IMR-90 (cell line): Measurements from ENCODE around the gene NPHP4. TPM values are rescaled to one million over a fixed set of nuclear protein-coding genes. Genes with fewer than 3 reads are reported as not detected.
A peak's percentile ranks its signal among the peaks of the same experiment; 100 is the strongest.

ENCODE experiments used
- ATAC-seq: fragments of 200-7000 bp; cut with Tn5 transposase; 2 replicates; pipeline ENCODE4 v1.9.1; 2020; ENCODE audit warnings: low read depth, mild to moderate bottlenecking, moderate library complexity
- BruUV-seq: library from RNA; stranded (reverse); fragments of 400-500 nt; replicated peaks from 2 replicates; lab custom pipeline; 2021; lab: Mats Ljungman, UMichigan
- CTCF ChIA-PET: fragments of 300-600 bp; formaldehyde crosslinking; extraction: SDS; loops from one replicate; lab custom pipeline; 2021; ENCODE audit warnings: antibody characterized with exemption; lab: Yijun Ruan, JAX
- POLR2A ChIA-PET: fragments of 300-600 bp; sonication (Branson Sonifier 250); formaldehyde crosslinking; loops from one replicate; lab custom pipeline; 2022; ENCODE audit warnings: antibody characterized with exemption; ENCODE audit not compliant: unreplicated experiment; lab: Charles Lee
- DNase-seq: peaks from one replicate; pipeline ENCODE4 v3.0.0; 2013
- H2AFZ ChIP-seq: replicated peaks from 2 replicates; pipeline ENCODE3; 2013; ENCODE audit warnings: low read length, mild to moderate bottlenecking; ENCODE audit not compliant: poor library complexity
- H2AK5ac ChIP-seq: 2 replicates; pipeline ENCODE4 v1.6.1; 2013; ENCODE audit warnings: low read depth, low read length, inconsistent platforms
- H2AK9ac ChIP-seq: replicated peaks from 2 replicates; pipeline ENCODE3; 2013; ENCODE audit warnings: mild to moderate bottlenecking, low read depth, low read length, moderate library complexity; ENCODE audit not compliant: poor library complexity
- H2BK120ac ChIP-seq: 2 replicates; pipeline ENCODE4 v1.6.1; 2013; ENCODE audit warnings: low read depth, low read length, inconsistent platforms
- H2BK15ac ChIP-seq: 3 replicates; pipeline ENCODE4 v1.6.1; 2013; ENCODE audit warnings: low read depth, low read length, inconsistent platforms
- H2BK20ac ChIP-seq: 2 replicates; pipeline ENCODE4 v1.6.1; 2013; ENCODE audit warnings: low read depth, mild to moderate bottlenecking, inconsistent platforms, low read length, moderate library complexity
- H2BK5ac ChIP-seq: 2 replicates; pipeline ENCODE4 v1.6.1; 2013; ENCODE audit warnings: mild to moderate bottlenecking, low read depth, low read length, inconsistent platforms; ENCODE audit not compliant: poor library complexity, severe bottlenecking
- H3K14ac ChIP-seq: replicated peaks from 2 replicates; pipeline ENCODE4 v1.6.1; 2013; ENCODE audit warnings: low read depth, low read length, inconsistent platforms
- H3K18ac ChIP-seq: 2 replicates; pipeline ENCODE4 v1.6.1; 2013; ENCODE audit warnings: low read depth, low read length, control low read depth
- H3K23ac ChIP-seq: 2 replicates; pipeline ENCODE4 v1.6.1; 2013; ENCODE audit warnings: low read depth, low read length, inconsistent platforms
- H3K27ac ChIP-seq: 2 replicates; pipeline ENCODE4 v1.5.1; 2013; ENCODE audit warnings: mild to moderate bottlenecking, control low read depth, low read length; ENCODE audit not compliant: insufficient read depth
- H3K27me3 ChIP-seq: 2 replicates; pipeline ENCODE4 v1.6.1; 2013; ENCODE audit warnings: low read length; ENCODE audit not compliant: control insufficient read depth, insufficient read depth
- H3K36me3 ChIP-seq: 2 replicates; pipeline ENCODE4 v1.6.1; 2013; ENCODE audit warnings: low read length, mixed read lengths; ENCODE audit not compliant: control insufficient read depth, insufficient read depth
- H3K4ac ChIP-seq: 2 replicates; pipeline ENCODE4 v1.6.1; 2013; ENCODE audit warnings: low read depth, low read length, inconsistent platforms
- H3K4me1 ChIP-seq: 2 replicates; pipeline ENCODE4 v1.6.1; 2013; ENCODE audit warnings: low read length, mixed read lengths; ENCODE audit not compliant: control insufficient read depth, insufficient read depth
- H3K4me2 ChIP-seq: 2 replicates; pipeline ENCODE4 v1.6.1; 2013; ENCODE audit warnings: low read depth, mild to moderate bottlenecking, control low read depth, low read length, moderate library complexity
- H3K4me3 ChIP-seq: 2 replicates; pipeline ENCODE4 v1.5.1; 2013; ENCODE audit warnings: low read depth, mild to moderate bottlenecking, control low read depth, low read length, moderate library complexity; ENCODE audit not compliant: insufficient read depth
- H3K56ac ChIP-seq: 2 replicates; pipeline ENCODE4 v1.6.1; 2013; ENCODE audit warnings: low read length, inconsistent platforms; ENCODE audit not compliant: insufficient read depth; ENCODE audit errors: extremely low read depth
- H3K79me1 ChIP-seq, 2 experiments: 2 replicates each; pipeline ENCODE4 v1.6.1; 2013; ENCODE audit warnings: low read length in 2 of 2, inconsistent platforms in 1 of 2, low read depth in 1 of 2
- H3K9ac ChIP-seq: 2 replicates; pipeline ENCODE4 v1.6.1; 2013; ENCODE audit warnings: low read depth, low read length, control low read depth
- H3K9me1 ChIP-seq: 2 replicates; pipeline ENCODE4 v1.6.1; 2013; ENCODE audit warnings: low read length, inconsistent platforms; ENCODE audit not compliant: insufficient read depth
- H3K9me3 ChIP-seq: 2 replicates; pipeline ENCODE4 v1.6.1; 2013; ENCODE audit warnings: low read length; ENCODE audit not compliant: control insufficient read depth, insufficient read depth
- H4K20me1 ChIP-seq: 2 replicates; pipeline ENCODE4 v1.6.1; 2013; ENCODE audit warnings: low read length, inconsistent platforms; ENCODE audit not compliant: insufficient read depth
- H4K5ac ChIP-seq: 2 replicates; pipeline ENCODE4 v1.6.1; 2013; ENCODE audit warnings: mild to moderate bottlenecking, low read depth, low read length, control low read depth
- H4K8ac ChIP-seq, 2 experiments: 2 replicates each; pipeline ENCODE4 v1.6.1; 2013; ENCODE audit warnings: low read depth in 2 of 2, low read length in 2 of 2, control low read depth in 1 of 2, inconsistent platforms in 1 of 2
- H4K91ac ChIP-seq: 2 replicates; pipeline ENCODE4 v1.6.1; 2013; ENCODE audit warnings: low read depth, low read length, inconsistent platforms; ENCODE audit not compliant: insufficient read depth
- CEBPB ChIP-seq: IDR thresholded peaks from 2 replicates; pipeline ENCODE4 v1.6.1; 2012; ENCODE audit warnings: low read depth, low read length, improper control_type of control experiment
- CHD1 ChIP-seq: IDR thresholded peaks from 2 replicates; pipeline ENCODE4 v1.6.1; 2012; ENCODE audit warnings: low read depth, low read length, improper control_type of control experiment
- FOS ChIP-seq: fragments of 150-350 bp; IDR thresholded peaks from 2 replicates; pipeline ENCODE4 v1.6.1; 2016; ENCODE audit warnings: low read depth, low read length
- RFX5 ChIP-seq: IDR thresholded peaks from 2 replicates; pipeline ENCODE4 v1.8.0; 2012; ENCODE audit warnings: low read depth, mild to moderate bottlenecking, low read length, moderate library complexity
- WGBS, 2 experiments: methylation state at CpG; one replicate each; pipeline versions ENCODE4 v1.1.5 to v1.1.7; 2013; ENCODE audit warnings: missing lambda C conversion rate in 2 of 2; ENCODE audit not compliant: insufficient read length in 1 of 2; ENCODE audit errors: extremely low coverage in 2 of 2; 5-methylcytosine and 5-hydroxymethylcytosine counted together
- dilution Hi-C: fragments of 300-500 bp; cut with HindIII; formaldehyde crosslinking; loops from one replicate; pipeline ENCODE4 v1.14.3; 2018; ENCODE audit warnings: low sequenced_read_pairs; ENCODE audit not compliant: unreplicated experiment
- in situ Hi-C: fragments of 300-500 bp; cut with MboI; formaldehyde crosslinking; loops from 3 replicates; pipeline ENCODE4 v1.14.3; 2019; ENCODE audit warnings: low sequenced_read_pairs, inconsistent platforms, mixed read lengths
- intact Hi-C: fragments of 100-400 bp; cut with micrococcal nuclease; formaldehyde crosslinking; loops from 2 replicates; pipeline ENCODE4 v1.10.0; 2022
- polyA plus RNA-seq, 3 experiments: library from polyadenylated mRNA; depleted of rRNA; stranded (reverse); fragments of >200 nt; gene quantifications; 2 replicates each; pipeline ENCODE4 v1.2.3, GENCODE V29; 2012; ENCODE audit warnings: low replicate concordance in 1 of 3
- total RNA-seq: library from RNA; depleted of rRNA; stranded (reverse); fragments of >200 nt; gene quantifications from 2 replicates; pipeline ENCODE4 v1.2.3, GENCODE V29; 2012
- TF ChIP-seq, protein P1 (sequence below): fragments of 150-350 bp; IDR thresholded peaks from 2 replicates; pipeline ENCODE4 v1.6.1; 2016; ENCODE audit warnings: low read depth, mild to moderate bottlenecking, low read length, moderate library complexity, borderline replicate concordance

The NPHP4 gene
- total and polyA plus RNA-seq, 2 of the 4 experiments (the other 2 are of a cell fraction): 2.0 to 5.5 TPM

DNA sequence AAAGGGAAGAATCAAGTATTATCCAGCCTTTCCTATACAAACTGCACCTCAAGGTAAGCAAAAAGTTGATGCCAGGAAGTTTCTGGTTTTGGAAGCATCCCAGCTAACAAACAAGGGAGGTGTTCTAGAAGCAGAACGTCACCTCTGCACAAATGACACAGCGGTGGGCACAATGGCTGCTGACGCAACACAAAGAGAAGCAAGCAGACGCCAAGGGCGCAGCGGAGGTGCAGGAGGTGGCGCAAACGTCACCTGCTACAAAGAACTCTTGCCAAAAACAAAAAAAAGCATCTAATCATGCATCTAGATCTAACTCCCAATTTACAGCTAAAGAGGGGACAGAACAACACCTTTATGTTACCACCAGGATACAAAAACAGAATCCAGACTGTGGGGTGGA lies 88.5 kb downstream of the NPHP4 start:
- ChIA-PET POLR2A (no interaction called here), CTCF (no interaction called here)
- Histone ChIP-seq H3K9me3 (no peaks in the 10 kb centered on the region), H2AK5ac (no peak overlapping the region), H3K36me3 (peaks cover 11% of the 10 kb centered on the region), H2AK9ac (peak overlapping the region; percentile 62), H3K9ac (no peak overlapping the region), H2BK20ac (no peak overlapping the region), H2BK120ac (no peak overlapping the region), H2BK15ac (no peak overlapping the region), H3K4me1 (no peaks in the 10 kb centered on the region), H3K79me1 (no peaks in the 10 kb centered on the region), H3K56ac (no peak overlapping the region), H4K91ac (no peak overlapping the region), H3K23ac (no peak overlapping the region), H3K14ac (no peak overlapping the region), H3K4me2 (no peak overlapping the region), H4K5ac (no peak overlapping the region), H3K4ac (no peak overlapping the region), H3K27me3 (no peaks in the 10 kb centered on the region), H3K27ac (no peak overlapping the region), H3K4me3 (no peak overlapping the region), H4K8ac (no peak overlapping the region), H4K20me1 (no peaks in the 10 kb centered on the region), H3K18ac (no peak overlapping the region), H2AFZ (no peak overlapping the region), H2BK5ac (no peak overlapping the region), H3K9me1 (peaks cover 5% of the 10 kb centered on the region; the same call in 1 of the 2 replicates)
- intact Hi-C loops (no loop called here), in situ Hi-C loops (loop anchor here (25.0 kb wide), 1 partner anchor 1991 kb away; the partner anchor contains the start of gene C1orf174), dilution Hi-C loops (no loop called here)
- no peak for TF ChIP-seq CHD1
- TF ChIP-seq CEBPB: no peak
- no peak for TF ChIP-seq FOS
- TF ChIP-seq, protein P1, sequence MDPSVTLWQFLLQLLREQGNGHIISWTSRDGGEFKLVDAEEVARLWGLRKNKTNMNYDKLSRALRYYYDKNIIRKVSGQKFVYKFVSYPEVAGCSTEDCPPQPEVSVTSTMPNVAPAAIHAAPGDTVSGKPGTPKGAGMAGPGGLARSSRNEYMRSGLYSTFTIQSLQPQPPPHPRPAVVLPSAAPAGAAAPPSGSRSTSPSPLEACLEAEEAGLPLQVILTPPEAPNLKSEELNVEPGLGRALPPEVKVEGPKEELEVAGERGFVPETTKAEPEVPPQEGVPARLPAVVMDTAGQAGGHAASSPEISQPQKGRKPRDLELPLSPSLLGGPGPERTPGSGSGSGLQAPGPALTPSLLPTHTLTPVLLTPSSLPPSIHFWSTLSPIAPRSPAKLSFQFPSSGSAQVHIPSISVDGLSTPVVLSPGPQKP: no peak
- TF ChIP-seq RFX5: no peak
- BruUV-seq: no TSS peak
- no peak for DNase-seq
- 100% methylated on average over 1 of the region's 8 CpGs; no CpG with 5 or more reads in 1 of the 2 experiments for WGBS, 2 experiments
- no peak for ATAC-seq
